NCI-H345 treated with DMSO at 0.1 percent for 48 hours (cell line): Measurements from ENCODE around the gene ELK1.

Experiments
- DNase-seq: peaks from one replicate; lab custom pipeline; 2025; ENCODE audit not compliant: unreplicated experiment; lab: John Stamatoyannopoulos, UW

The ELK1 gene

DNA sequence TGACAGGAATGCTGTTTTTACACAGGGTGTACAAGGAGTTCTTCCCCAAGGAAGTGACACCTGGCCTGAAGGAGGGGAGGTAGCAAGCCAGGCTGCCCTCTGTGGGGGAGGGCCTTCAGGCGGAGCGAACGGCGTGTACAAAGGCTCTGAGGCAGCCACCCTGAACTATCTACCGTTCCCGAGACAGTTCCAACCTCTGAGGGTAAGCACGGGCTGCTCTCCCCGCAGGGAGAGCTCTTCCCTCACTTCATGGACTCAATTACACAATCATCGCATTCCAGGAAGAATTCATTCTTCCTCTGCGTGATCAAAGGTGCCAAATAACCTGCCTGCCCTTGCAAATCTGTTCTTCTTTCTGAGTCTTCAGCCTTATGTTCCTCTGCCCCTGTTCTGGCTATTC, 4.8 kb downstream of the ELK1 start:
- DNase-seq: no peak

DNA sequence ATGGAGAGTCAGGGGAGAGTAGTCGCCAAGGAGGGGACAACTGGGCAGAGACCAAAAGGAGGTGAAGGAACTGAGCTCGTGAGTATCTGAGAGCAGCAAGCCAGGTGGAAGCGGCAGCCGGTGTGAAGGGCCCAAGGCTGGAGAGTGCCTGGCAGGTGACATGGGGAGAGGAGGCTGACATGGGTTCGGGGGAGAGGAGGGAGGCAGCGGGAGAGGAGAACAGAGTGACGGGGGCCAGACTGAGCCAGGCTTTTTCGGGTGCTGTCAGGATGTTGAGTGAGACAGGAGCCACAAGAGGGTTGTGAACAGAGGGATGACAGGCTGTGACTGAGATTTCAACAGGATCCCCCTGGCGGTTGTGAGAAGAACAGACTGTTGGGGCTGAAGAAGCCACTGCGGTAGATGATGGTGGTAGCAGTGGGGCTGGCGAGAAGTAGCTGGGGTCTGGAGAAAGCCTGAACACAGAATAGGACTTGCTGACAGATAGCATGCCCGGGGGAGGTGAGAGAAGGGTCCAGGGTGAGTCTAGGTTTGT, 5.7 kb downstream of the ELK1 start:
- no peak for DNase-seq

DNA sequence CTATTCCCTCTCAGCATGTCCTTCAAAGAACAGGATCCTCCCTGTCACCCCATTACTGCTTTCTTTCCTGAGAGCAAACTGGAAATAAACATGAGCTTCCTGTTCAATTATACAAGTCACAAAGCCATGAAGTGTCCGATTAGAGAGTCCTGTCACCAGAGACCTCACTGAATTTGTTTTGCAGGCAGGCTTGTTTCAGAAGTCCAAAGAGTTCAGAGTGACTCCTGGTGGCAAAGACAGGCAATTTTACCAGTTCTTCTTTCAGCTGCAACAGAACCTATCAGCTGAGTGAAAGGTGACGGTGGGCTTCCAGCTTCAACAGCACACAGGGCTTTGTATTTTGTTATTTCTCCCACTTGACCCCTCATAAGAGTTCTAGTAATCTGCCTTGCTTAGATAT, 6.4 kb downstream of the ELK1 start:
- no peak for DNase-seq

GRCh38 chrX:47638816-47639215, 11.5 kb downstream of the ELK1 start:
- DNase-seq: no peak

DNA sequence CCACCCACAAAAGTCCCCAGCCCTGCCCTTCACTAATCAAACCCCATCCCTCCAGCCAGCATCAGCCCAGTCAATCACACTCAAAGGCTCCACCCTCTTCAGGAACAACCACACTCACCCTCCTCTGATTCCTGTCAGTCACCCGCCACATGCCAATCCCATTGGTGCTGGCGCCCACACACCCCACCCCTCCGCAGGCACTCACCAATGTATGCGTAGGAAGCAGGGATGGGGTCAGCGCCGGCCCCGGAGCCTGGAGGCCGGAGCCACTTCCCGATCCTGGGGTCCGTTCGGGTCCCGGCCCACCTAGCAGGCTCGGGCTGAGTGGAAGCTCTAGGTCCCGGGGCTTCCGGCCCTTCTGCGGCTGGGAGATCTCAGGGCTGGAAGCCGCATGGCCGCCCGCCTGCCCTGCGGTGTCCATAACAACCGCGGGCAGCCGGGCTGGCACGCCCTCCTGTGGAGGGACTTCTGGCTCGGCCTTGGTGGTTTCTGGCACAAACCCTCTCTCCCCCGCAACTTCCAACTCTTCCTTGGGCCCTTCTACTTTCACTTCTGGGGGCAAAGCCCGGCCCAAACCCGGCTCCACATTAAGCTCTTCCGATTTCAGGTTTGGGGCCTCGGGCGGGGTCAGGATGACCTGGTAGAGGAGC, 12.7 kb downstream of the ELK1 start:
- DNase-seq: no peak

DNA sequence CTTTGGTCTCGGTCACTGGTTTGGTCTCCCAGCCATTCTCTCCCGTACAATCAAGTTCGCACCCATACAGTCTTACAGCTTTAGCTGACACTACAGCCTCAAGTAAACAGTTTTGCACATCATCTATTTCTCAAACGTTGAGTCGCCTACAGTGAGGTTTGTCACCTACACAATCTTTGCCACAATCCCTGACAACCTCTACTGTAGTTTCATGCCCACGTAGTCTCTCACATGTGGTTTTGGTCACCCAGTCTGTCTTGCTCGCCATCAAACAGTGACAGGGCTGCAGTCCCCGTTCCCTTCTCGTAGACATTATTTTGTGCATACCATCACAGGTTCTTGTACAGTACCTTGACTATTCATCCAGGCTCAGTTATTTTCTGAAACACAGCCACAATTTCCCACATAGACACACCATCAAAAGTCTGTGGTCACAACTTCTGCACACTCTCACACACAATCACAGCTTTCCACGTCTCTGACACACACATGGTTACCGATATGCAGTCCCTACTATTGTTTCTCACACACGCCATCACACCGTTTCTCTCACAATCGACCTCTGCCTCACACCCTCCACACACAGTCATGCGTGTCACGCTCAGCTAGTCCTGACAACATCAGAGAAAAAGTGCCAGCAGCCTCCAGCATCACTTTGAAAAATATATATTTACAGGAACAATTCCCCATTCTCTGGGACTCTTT, 15.3 kb downstream of the ELK1 start:
- no peak for DNase-seq

DNA sequence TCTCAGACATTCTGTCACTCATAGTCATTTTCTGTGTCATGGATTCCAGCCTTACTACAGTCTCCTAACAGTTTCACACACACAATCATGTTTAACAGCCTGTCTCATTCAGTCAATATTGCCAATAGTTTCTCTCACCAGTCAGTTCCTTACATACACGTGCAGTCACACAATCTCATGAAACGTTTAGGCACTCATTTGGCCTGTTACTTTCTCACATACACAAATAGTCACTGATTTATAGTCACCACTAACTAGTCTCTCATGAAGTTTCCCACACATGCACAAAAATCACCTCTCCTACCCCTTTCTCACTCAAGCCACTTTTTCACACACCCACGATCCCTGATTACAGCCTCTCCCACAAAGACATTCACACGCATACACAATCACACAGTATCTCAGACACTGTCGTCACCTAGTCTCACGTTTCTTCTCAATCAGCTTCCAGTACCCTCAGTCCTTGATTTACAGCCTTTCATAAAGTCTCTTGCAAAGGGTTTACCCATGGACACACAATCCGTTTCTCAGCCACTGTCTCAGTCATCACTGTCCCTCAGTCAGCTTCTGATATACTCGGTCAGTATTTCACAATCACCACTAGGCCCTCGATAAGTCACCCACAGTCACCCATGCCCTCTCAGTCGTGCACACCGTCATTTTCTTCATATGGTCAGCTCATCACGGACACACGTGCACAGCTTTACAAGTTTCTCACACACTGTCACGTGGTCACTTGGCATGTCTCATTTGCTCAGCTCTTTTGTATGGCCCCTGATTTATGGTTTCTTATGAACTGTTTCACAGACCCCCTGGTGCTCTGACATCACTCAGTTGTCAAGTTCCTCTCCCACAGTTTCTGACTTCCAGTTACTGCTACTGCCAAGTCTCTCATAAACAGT, 16.4 kb downstream of the ELK1 start:
- DNase-seq: no peak

GRCh38 chrX:47632666-47633065, 17.7 kb downstream of the ELK1 start:
- no peak for DNase-seq

DNA sequence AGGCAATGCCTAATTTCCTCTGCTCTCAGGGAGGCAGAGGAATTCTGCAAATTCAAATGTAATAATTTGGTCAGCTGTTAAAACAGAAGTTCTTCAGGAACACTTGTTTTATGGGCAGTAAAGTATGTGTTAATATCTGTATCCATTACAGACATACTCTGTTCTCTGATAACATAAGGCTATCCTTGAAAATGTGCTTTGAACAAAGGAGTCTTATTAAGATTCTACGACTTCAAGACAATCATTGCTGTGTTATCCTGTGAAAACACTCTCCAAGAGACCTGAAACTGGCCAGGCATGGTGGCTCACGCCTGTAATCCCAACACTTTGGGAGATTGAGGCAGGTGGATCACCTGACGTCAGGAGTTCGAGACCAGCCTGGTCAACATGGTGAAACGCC, 18.7 kb downstream of the ELK1 start:
- DNase-seq: no peak

- no peak for DNase-seq
Measured at GRCh38 chrX:47629419-47630200, 20.8 kb downstream of the ELK1 start, which contains the start of gene CFP. Gene CFP (minus strand): TSS chrX:47629930. CDS start chrX:47629844, 86 bp downstream.

DNA sequence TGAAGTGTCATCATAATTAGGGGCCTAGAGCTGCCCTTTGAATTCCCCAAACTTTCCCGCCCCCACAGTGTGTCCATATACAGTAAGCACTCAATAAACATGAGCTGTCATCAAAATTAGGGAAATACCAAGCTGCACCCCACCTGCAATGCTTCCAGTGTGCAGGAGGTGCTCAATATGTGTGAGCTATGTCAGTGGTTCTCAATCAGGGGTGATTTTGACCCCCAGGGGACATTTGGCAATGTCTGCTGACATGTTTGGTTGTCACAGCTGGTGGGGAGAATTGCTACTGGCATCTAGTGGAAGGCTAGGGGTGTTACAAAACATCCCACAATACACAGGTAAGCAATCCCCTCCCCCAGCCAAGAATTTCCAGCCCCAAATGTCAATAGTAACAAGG, 21.4 kb downstream of the ELK1 start:
- no peak for DNase-seq

- DNase-seq: no peak
Measured at GRCh38 chrX:47625365-47625764, 25.0 kb downstream of the ELK1 start.

- DNase-seq: peak; percentile 69
Measured at GRCh38 chrX:47623540-47624027, 26.8 kb downstream of the ELK1 start.

DNA sequence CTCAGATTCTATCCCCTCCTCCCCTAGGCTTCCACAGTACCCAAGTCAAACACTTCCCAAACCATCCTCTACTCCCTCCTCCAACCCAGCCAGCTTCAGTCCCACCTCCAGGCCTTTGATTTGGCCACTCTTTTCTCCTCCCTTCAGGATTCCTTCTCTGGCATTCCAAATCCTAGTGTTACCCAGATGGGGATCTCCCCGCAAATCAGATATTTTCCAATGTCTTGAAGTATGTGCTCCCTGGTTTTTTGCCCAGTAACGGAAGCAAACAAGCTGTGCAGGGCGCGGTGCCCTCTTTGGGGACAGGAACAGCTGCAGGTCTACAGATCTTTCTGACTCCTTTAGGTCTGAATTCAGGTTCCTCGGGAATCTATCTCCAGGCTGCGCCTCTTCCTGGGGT, 28.5 kb downstream of the ELK1 start:
- no peak for DNase-seq

DNA sequence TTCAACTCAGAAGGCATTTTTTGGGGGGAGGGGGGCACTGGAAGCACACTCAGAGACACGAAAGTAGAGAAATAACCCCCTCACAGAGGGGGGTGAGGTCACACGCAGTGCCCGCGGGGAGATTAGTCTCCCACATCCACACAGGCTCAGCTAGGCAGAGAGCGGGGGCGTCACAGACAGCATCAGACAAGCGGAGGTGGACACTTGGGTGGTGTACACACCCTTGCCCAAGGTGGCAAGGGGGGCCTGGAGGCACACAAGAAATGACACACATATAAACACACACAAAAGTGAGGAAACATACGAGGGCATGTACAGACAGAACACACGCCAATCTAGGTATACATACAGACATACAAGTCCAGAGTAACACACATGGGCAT, 30.1 kb downstream of the ELK1 start:
- DNase-seq: no peak

DNA sequence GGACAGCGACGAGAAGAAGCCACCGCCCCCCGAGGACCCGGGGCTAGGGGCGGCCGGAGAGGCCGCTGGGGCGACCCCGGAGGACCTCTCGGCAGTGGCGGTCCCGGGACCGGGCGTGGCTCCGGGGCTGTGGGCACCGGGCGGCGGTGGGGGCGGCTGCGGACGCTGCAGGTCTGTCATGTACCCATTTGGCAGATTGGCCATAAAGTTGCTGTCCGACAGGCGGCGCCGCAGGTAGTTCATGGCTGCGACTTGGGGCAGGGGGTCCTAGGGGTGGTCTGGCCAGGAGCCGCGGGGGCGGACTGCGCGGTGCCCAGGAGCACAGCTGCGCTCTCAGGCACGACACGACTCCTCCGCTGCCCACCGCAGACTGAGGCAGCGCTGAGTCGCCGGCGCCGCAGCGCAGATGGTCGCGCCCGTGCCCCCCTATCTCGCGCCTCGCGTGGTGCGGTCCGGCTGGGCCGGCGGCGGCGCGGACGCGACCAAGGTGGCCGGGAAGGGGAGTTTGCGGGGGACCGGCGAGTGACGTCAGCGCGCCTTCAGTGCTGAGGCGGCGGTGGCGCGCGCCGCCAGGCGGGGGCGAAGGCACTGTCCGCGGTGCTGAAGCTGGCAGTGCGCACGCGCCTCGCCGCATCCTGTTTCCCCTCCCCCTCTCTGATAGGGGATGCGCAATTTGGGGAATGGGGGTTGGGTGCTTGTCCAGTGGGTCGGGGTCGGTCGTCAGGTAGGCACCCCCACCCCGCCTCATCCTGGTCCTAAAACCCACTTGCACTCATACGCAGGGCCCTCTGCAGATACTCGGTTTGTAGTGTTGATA, 30.7 kb downstream of the ELK1 start, which contains the start of gene SYN1:
TSS of gene SYN1 (minus strand) at position 372 of the 817 bp plus-strand sequence. CDS start at position 243, 129 bp downstream.
- peak; percentile 47 for DNase-seq

- no peak for DNase-seq
Measured at GRCh38 chrX:47618923-47619485, 31.4 kb downstream of the ELK1 start.

GRCh38 chrX:47614618-47615017, 35.7 kb downstream of the ELK1 start:
- no peak for DNase-seq

DNA sequence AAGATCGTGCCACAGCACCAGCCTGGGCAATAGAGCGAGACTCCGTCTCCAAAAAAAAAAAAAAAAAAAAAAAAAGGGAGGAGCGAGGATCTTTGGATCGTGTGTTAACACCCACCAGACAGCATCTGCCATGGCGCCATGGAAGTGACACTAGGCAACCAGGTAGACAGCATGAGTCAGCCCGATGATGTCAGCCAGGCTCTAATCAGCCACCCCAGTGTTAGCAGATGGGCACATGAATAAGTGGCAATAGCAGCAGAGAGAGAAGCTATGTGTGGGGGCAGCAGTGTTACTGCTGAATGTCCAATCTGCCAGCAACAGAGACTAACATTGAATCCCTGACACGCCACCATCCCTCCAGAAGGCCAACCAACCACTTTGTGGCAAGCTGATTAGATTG, 37.3 kb downstream of the ELK1 start:
- no peak for DNase-seq
